ENCODE data around the gene TIMM44.
A peak's percentile ranks its signal among the peaks of the same experiment; 100 is the strongest.

Gene TIMM44

DNA sequence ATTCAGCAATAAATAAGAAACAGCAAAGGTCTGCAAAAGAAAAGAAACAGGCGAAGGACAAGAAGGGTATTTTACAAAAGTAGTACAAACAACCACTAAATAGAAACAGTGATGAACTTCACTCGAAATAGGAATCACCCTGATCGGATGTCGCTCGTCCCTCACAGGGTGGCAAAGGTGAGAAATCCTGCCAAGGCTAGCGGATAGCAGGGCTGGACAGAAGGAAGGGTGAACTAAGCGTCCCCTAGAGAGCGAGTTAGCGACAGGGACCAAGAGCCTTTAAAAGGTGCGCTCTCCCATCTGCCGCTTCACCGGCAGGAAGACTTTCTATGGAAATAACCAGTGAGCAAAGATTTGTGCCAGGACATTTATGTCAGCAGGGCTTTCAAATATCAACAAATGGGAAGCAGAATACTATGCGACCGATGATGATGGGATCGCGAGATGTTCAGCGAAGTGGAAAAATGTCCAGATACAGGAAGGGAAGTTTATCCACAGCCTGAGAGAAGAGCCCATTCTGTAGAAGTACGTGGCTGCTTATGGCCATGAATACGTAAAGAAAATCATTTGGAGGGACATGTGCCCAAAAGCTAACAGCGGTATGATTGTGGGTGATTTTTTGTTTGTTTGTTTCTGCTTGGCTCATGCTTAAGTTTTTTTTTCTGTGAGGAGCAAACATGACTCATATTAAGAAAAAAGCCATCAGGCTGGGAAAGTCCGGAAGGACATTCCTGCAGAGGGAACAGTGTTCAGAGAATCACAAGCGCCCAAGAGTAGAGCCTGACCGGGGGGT, 43.1 kb upstream of the TIMM44 start:
- CTCF ChIA-PET = interaction anchor here (1.3 to 7.1 kb wide), 3 partner anchors 15 to 16 kb away, joined by 5 to 56 read pairs (median 31); no protein-coding TSS in a partner anchor

GRCh38 chr19:7985481-7985911, 42.0 kb upstream of the TIMM44 start:
- TF ChIP-seq, protein P1, sequence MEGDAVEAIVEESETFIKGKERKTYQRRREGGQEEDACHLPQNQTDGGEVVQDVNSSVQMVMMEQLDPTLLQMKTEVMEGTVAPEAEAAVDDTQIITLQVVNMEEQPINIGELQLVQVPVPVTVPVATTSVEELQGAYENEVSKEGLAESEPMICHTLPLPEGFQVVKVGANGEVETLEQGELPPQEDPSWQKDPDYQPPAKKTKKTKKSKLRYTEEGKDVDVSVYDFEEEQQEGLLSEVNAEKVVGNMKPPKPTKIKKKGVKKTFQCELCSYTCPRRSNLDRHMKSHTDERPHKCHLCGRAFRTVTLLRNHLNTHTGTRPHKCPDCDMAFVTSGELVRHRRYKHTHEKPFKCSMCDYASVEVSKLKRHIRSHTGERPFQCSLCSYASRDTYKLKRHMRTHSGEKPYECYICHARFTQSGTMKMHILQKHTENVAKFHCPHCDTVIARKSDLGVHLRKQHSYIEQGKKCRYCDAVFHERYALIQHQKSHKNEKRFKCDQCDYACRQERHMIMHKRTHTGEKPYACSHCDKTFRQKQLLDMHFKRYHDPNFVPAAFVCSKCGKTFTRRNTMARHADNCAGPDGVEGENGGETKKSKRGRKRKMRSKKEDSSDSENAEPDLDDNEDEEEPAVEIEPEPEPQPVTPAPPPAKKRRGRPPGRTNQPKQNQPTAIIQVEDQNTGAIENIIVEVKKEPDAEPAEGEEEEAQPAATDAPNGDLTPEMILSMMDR (IDR thresholded peaks at IDR 0.05; ENCODE audit: insufficient read depth, low read length, missing control alignments) = no peak
- no peak overlapping the region for H3K4me3 ChIP-seq (ENCODE audit: low read depth, low read length)
- POLR2A ChIA-PET = no interaction called here
- DNase-seq (ENCODE audit: low read depth, low spot score) = no peak
- CTCF ChIA-PET = interaction anchor here (1.0 to 5.6 kb wide), 3 partner anchors 15 to 42 kb away, joined by 5 to 31 read pairs (median 7); partner anchors contain the start of gene TIMM44

More for the DNA sequence above, 43.1 kb upstream of the TIMM44 start:
- POLR2A ChIA-PET = no interaction called here
- TF ChIP-seq, protein P1 (IDR thresholded peaks at IDR 0.05; ENCODE audit: insufficient read depth, low read length, missing control alignments) = no peak
- no peak overlapping the region for H3K4me3 ChIP-seq (ENCODE audit: low read depth, low read length)
- DNase-seq (ENCODE audit: low read depth, low spot score) = peak; percentile 10

DNA sequence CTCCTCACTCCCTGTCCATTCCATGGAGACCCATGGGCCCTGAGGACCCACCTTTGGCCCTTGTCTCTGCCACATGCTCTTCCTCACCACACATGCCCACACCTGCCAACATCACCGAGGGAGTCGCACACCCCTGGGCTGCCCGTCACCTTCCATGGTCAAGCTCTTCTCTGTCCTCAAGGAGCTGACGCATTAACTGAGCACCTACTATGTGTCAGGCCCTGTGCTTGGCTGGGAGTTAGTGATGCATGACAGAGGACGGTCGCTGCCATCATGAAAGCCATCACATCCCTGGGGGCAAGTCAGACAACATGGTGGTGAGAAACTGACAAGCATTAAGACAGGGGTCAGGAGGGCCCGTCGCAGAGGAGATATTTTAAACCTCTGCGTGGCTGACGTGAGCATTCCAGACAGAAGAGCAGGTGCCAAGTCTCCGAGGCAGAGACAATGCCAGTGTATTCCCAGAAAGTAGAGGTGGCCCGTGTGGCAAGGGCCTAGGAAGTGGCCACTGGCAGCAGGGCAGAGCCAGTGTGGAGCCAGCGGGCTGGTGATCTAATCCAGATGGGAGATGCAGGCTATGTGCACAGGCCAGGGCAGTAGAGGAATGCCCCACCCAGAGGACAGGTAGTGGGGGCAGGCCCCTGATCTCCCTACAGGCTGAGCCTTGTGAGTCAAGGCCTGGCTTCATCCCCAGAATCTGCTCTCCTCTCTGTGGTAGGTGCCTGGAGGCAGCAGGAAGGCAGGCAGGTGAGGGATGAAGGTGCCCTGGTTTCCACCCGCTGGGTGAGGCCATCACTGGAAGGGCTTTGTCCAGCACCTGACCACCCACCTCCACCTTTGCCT, 40.8 kb upstream of the TIMM44 start:
- CTCF ChIA-PET = interaction anchor here (1.0 to 5.6 kb wide), 4 partner anchors 14 to 41 kb away, joined by 5 to 31 read pairs (median 11); partner anchors contain the start of gene TIMM44
- TF ChIP-seq, protein P1 (IDR thresholded peaks at IDR 0.05; ENCODE audit: insufficient read depth, low read length, missing control alignments) = no peak
- POLR2A ChIA-PET = no interaction called here
- no peak overlapping the region for H3K4me3 ChIP-seq (ENCODE audit: low read depth, low read length)
- no peak for DNase-seq (ENCODE audit: low read depth, low spot score)

DNA sequence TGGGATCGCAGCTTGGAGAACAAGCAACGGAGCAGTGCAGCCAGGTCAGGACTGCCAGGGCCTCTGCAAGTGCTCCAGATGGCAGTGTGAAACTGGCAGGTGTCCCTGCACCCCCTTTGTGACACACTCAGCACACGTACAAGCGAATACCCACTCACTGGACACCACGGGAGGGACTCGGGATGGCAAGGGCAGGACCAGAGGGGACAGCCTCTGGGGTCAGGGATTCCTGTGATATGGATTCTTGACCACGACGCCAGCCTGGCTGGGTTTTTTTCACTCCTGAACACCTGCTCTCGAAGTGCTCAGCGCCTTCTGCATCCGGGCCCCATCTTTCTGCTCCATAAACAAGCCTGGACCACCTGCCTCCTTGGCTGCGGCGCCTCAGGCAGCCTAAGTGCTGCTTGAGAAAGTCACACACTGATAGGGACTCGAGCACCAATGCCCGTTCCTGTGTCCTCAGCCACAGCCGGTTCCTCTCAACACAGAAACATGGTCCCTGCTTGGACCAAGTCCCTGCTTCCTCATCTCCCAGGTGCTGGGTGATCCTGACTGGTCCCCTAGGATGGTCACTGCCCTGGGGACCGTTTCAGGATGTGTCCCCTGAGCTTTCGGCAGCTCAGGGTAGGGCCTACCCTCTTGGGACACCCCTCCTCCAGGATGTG, 40.0 kb upstream of the TIMM44 start:
- TF ChIP-seq, protein P1 (IDR thresholded peaks at IDR 0.05; ENCODE audit: insufficient read depth, low read length, missing control alignments) = no peak
- DNase-seq (ENCODE audit: low read depth, low spot score) = no peak
- no peak overlapping the region for H3K4me3 ChIP-seq (ENCODE audit: low read depth, low read length)
- POLR2A ChIA-PET = no interaction called here
- CTCF ChIA-PET = interaction anchor here (3.0 to 5.6 kb wide), 2 partner anchors 13 to 18 kb away, joined by 15 to 31 read pairs; no protein-coding TSS in a partner anchor

- DNase-seq (ENCODE audit: low read depth, low spot score) = no peak
- CTCF ChIA-PET = interaction anchor here (3.0 to 5.6 kb wide), 2 partner anchors 12 to 19 kb away, joined by 15 to 31 read pairs; no protein-coding TSS in a partner anchor
- POLR2A ChIA-PET = no interaction called here
- TF ChIP-seq, protein P1 (IDR thresholded peaks at IDR 0.05; ENCODE audit: insufficient read depth, low read length, missing control alignments) = no peak
- no peak overlapping the region for H3K4me3 ChIP-seq (ENCODE audit: low read depth, low read length)
These were observed 39.2 kb upstream of the TIMM44 start for GRCh38 chr19:7982651-7983099.

Measured in AG04449 (cell line).